GM19438 (cell line): ENCODE data around the gene TSPY2.
"Not testable (repeated sequence)": the region's sequence is repeated elsewhere in the genome, so short reads cannot be mapped to it uniquely, and the experiment has no call there.

Experiments used
- ATAC-seq: cut with Tn5 transposase; IDR thresholded peaks from one replicate; pipeline ENCODE4 v1.9.1; 2021; ENCODE audit warnings: low read depth; ENCODE audit not compliant: unreplicated experiment

TSPY2 gene

DNA sequence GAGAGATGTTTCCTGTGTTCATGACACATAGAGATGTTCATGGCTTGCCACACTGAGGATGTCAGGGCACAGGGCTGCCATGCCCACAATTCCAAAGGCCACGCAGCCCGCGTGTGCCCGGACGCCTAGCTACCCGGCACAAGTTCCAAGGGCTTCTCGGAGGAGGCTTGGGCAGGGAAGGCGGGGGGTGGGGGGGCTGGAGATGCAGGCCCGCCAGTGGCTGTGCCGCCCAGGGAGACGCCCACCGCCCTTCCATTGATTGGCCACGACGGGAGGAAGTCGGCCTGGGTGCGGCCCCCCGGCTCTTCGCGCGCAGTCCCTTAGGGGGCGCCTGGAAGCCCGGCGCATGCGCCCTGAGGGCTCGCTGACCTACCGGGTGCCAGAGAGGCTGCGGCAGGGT lies at the start of gene TSPY2:
TSS of gene TSPY2 (plus strand) at position 301 of the 400 bp plus-strand sequence. CDS start at position 347, 46 bp downstream.
- ATAC-seq, result not testable (repeated sequence)

DNA sequence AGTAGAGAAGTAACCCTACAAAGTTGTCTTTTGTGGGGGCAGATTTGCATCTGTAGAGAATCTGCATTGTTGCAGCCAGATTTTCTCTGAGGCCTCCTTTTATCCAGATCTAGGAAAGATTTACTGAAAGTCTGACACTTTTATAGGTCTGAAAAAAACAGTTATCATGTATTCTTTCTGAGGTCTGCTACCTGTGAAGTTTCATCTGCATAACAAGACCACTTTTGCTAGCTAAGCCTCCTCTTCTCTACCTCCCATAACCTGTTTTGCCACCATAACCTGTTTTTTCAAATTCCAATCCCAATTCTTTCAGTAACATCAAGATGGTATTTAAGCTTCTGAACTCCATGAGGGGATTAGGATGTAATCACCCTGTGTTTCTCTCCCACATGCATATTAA lies 36.5 kb upstream of the TSPY2 start:
- ATAC-seq, result not testable (repeated sequence)

GRCh38 chrY:6217045-6217444 lies 29.0 kb upstream of the TSPY2 start:
- not testable (repeated sequence) for ATAC-seq

DNA sequence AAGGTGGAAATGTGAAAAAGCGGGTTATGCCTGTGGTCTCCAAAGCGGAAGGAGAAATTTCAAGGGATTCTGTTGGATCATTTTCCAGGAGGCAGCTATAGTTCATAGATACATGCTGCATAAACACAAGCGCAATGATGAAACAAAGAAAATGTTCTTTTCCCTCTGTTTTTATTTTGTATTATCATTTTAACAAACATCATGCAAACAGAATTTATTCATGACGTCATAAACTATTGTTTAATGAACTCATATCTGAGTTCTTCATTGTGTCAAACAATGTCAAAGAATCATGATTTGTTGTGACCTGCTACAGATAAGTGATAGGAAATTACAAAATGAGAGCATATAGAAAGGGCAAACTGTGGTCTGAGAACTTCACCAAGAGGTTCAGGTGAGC lies 23.8 kb downstream of the TSPY2 start:
- ATAC-seq, result not testable (repeated sequence)
